Keratinocyte (primary cell): ENCODE measurements around the gene POPDC2. TPM values are rescaled to one million over a fixed set of nuclear protein-coding genes. Genes with fewer than 3 reads are reported as not detected.

ENCODE experiments used
- DNase-seq: peaks from one replicate; pipeline ENCODE4 v3.0.0-alpha.2; 2011; ENCODE audit warnings: low read depth, missing footprints, low spot score
- FAIRE-seq: peaks from 2 replicates; lab custom pipeline; 2011; peaks lifted over from hg19 to GRCh38; lab: Jason Lieb, UNC
- H2AFZ ChIP-seq: 2 replicates; pipeline ENCODE4 v1.6.0; 2012; ENCODE audit warnings: low read length, control low read depth, inconsistent platforms; ENCODE audit not compliant: control insufficient read depth
- H3K27ac ChIP-seq: 2 replicates; pipeline ENCODE4 v1.5.1; 2011; ENCODE audit warnings: low read length; ENCODE audit not compliant: control insufficient read depth, insufficient read depth
- H3K27me3 ChIP-seq: 3 replicates; pipeline ENCODE4 v1.6.0; 2011; ENCODE audit warnings: low read length; ENCODE audit not compliant: control insufficient read depth, insufficient read depth; ENCODE audit errors: extremely low read depth
- H3K36me3 ChIP-seq, 2 experiments: 2 replicates in 1 of 2; 3 replicates in 1 of 2; pipeline ENCODE4 v1.5.1; 2011; ENCODE audit warnings: low read length in 2 of 2, mild to moderate bottlenecking in 1 of 2; ENCODE audit not compliant: control insufficient read depth in 2 of 2, insufficient read depth in 2 of 2; ENCODE audit errors: extremely low read depth in 1 of 2
- H3K4me1 ChIP-seq: 3 replicates; pipeline ENCODE4 v1.5.1; 2011; ENCODE audit warnings: low read length; ENCODE audit not compliant: control insufficient read depth, insufficient read depth; ENCODE audit errors: extremely low read depth
- H3K4me2 ChIP-seq: 3 replicates; pipeline ENCODE4 v1.6.0; 2011; ENCODE audit warnings: low read depth, low read length; ENCODE audit not compliant: control insufficient read depth, insufficient read depth; ENCODE audit errors: extremely low read depth
- H3K4me3 ChIP-seq, 3 experiments: fragments of 200-600 bp in 1 of 3; sonication (generic) in 1 of 3; 2 replicates in 2 of 3; 3 replicates in 1 of 3; pipeline ENCODE4 v1.5.1; 2011 to 2016; ENCODE audit warnings: low read length in 3 of 3, mild to moderate bottlenecking in 3 of 3, control low read depth in 2 of 3, inconsistent platforms in 1 of 3, low read depth in 1 of 3, mixed read lengths in 1 of 3, mixed run types in 1 of 3, moderate library complexity in 1 of 3; ENCODE audit not compliant: control insufficient read depth in 2 of 3, insufficient read depth in 2 of 3; ENCODE audit errors: extremely low read depth in 1 of 3
- H3K79me2 ChIP-seq: 2 replicates; pipeline ENCODE4 v1.6.0; 2012; ENCODE audit warnings: low read length; ENCODE audit not compliant: control insufficient read depth, insufficient read depth
- H3K9ac ChIP-seq: 3 replicates; pipeline ENCODE4 v1.6.0; 2011; ENCODE audit warnings: low read length; ENCODE audit not compliant: control insufficient read depth, insufficient read depth; ENCODE audit errors: extremely low read depth
- H3K9me1 ChIP-seq: 3 replicates; pipeline ENCODE4 v1.6.0; 2011; ENCODE audit warnings: low read length; ENCODE audit not compliant: control insufficient read depth, insufficient read depth; ENCODE audit errors: extremely low read depth
- H3K9me3 ChIP-seq: 2 replicates; pipeline ENCODE4 v1.5.1; 2012; ENCODE audit warnings: low read depth, low read length; ENCODE audit not compliant: control insufficient read depth
- H4K20me1 ChIP-seq: 3 replicates; pipeline ENCODE4 v1.6.0; 2011; ENCODE audit warnings: low read length; ENCODE audit not compliant: control insufficient read depth, insufficient read depth; ENCODE audit errors: extremely low read depth
- EZH2 ChIP-seq: IDR thresholded peaks from one replicate; pipeline ENCODE4 v1.6.1; 2012; ENCODE audit warnings: inconsistent platforms, mild to moderate bottlenecking, low read length, moderate library complexity
- dilution Hi-C: fragments of 300-500 bp; cut with MboI; formaldehyde crosslinking; loops from one replicate; pipeline ENCODE4 v1.7.0; 2020; ENCODE audit warnings: low sequenced_read_pairs; ENCODE audit not compliant: extremely low pct_ligation_motif_present
- polyA plus RNA-seq, 5 experiments: library from polyadenylated mRNA; depleted of rRNA in 3 of 5; stranded (reverse) in 3 of 5; stranded (forward) in 1 of 5; unstranded in 1 of 5; fragments of >200 nt; gene quantifications; 1 replicate in 1 of 5; 2 replicates in 3 of 5; 3 replicates in 1 of 5; pipeline versions ENCODE4 v1.2.1 to v1.2.3, GENCODE V29; 2011 to 2012; ENCODE audit warnings: missing spikeins in 2 of 5, low read depth in 1 of 5, low replicate concordance in 1 of 5
- TF ChIP-seq, protein P1 (sequence below), 3 experiments: IDR thresholded peaks in 1 of 3; conservative IDR thresholded peaks in 1 of 3; optimal IDR thresholded peaks in 1 of 3; 2 replicates in 2 of 3; 3 replicates in 1 of 3; pipeline versions ENCODE3 to v1.5.1; 2011; ENCODE audit warnings: low read length in 3 of 3, mild to moderate bottlenecking in 3 of 3, moderate library complexity in 2 of 3, control low read depth in 1 of 3, inconsistent platforms in 1 of 3; ENCODE audit not compliant: insufficient read depth in 2 of 3; ENCODE audit errors: extremely low read depth in 1 of 3

Gene POPDC2
- polyA plus RNA-seq, 1 donor (not counting 4 experiments of a cell fraction or from before 2014, with no cell fraction given) = 0.87 TPM

DNA sequence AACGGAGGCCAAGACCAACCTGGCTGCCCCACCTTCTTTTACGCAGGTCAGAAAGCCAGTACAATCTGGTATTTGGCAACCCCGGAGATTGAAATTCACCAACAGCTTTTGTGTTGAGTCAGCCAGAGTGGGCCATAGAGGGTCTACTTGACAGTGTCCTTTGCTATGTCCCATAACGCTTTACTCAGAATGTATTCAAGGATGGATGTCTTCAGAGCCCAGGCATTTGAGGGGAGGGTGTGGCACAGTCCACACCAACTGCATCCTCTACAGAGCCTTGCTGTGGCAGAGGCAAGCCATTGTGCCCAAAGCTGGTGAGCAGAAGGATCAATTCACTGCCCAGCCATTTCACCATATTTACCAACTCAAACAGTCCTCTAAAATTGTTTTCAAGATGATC is 44.3 kb downstream of the POPDC2 start:
- Histone ChIP-seq H3K27me3 (peaks cover 4% of the 10 kb centered on the region), H3K9ac (no peak overlapping the region), H3K4me1 (no peaks in the 10 kb centered on the region), H3K9me1 (no peaks in the 10 kb centered on the region), H3K79me2 (no peaks in the 10 kb centered on the region), H2AFZ (no peak overlapping the region), H3K9me3 (no peaks in the 10 kb centered on the region), H3K36me3 (no peaks in the 10 kb centered on the region), H3K4me2 (no peak overlapping the region), H3K27ac (no peak overlapping the region), H4K20me1 (peaks cover 2% of the 10 kb centered on the region), H3K4me3 (no peak overlapping the region)
- dilution Hi-C loops = no loop called here
- DNase-seq (no peak), FAIRE-seq (no peak)
- TF ChIP-seq EZH2 = no peak
- TF ChIP-seq, protein P1, sequence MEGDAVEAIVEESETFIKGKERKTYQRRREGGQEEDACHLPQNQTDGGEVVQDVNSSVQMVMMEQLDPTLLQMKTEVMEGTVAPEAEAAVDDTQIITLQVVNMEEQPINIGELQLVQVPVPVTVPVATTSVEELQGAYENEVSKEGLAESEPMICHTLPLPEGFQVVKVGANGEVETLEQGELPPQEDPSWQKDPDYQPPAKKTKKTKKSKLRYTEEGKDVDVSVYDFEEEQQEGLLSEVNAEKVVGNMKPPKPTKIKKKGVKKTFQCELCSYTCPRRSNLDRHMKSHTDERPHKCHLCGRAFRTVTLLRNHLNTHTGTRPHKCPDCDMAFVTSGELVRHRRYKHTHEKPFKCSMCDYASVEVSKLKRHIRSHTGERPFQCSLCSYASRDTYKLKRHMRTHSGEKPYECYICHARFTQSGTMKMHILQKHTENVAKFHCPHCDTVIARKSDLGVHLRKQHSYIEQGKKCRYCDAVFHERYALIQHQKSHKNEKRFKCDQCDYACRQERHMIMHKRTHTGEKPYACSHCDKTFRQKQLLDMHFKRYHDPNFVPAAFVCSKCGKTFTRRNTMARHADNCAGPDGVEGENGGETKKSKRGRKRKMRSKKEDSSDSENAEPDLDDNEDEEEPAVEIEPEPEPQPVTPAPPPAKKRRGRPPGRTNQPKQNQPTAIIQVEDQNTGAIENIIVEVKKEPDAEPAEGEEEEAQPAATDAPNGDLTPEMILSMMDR (optimal IDR thresholded peaks at IDR 0.05 in 1 of 3, IDR thresholded peaks at IDR 0.05 in 1 of 3, conservative IDR thresholded peaks at IDR 0.05 in 1 of 3; ENCODE audit: extremely low read depth in 1 of 3, insufficient read depth in 2 of 3, low read length in 3 of 3) = no peak

DNA sequence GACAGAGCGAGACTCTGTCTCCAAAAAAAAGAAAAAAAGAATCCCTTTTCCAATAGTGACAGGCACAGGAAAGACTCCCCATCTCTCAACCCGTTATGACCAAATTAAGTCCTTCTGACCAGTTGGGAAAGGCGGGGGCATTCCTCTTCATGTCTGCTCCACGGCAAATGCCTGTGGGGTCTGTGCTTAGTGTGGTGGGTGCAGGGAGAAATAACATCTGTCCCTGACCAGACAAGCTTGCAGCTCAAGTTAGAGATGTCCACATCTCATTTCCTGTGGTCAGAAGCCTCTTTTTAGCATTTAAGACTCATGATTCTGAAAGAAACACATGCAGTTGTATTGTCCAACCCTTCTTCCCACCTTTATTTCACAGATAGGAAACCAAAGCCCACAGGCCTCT is 46.5 kb downstream of the POPDC2 start:
- no peak for DNase-seq
- Histone ChIP-seq H3K9ac (no peak overlapping the region), H3K9me3 (no peaks in the 10 kb centered on the region), H2AFZ (no peak overlapping the region), H3K79me2 (no peaks in the 10 kb centered on the region), H3K4me1 (no peaks in the 10 kb centered on the region), H3K27ac (no peak overlapping the region), H3K27me3 (peaks cover 7% of the 10 kb centered on the region), H3K4me2 (no peak overlapping the region), H3K9me1 (no peaks in the 10 kb centered on the region), H4K20me1 (no peaks in the 10 kb centered on the region), H3K36me3 (no peaks in the 10 kb centered on the region), H3K4me3 (no peak overlapping the region)
- TF ChIP-seq, protein P1 (optimal IDR thresholded peaks at IDR 0.05 in 1 of 3, IDR thresholded peaks at IDR 0.05 in 1 of 3, conservative IDR thresholded peaks at IDR 0.05 in 1 of 3; ENCODE audit: extremely low read depth in 1 of 3, insufficient read depth in 2 of 3, low read length in 3 of 3) = no peak
- no peak for TF ChIP-seq EZH2
- no peak for FAIRE-seq
- dilution Hi-C loops = no loop called here
